ENCODE measurements around the gene PIANP. TPM values are rescaled to one million over a fixed set of nuclear protein-coding genes. Genes with fewer than 3 reads are reported as not detected.
A peak's percentile ranks its signal among the peaks of the same experiment; 100 is the strongest.
"Not testable (repeated sequence)": the region's sequence is repeated elsewhere in the genome, so short reads cannot be mapped to it uniquely, and the experiment has no call there.

Gene PIANP
- total RNA-seq, 4 donors from 2014 or later = not detected

DNA sequence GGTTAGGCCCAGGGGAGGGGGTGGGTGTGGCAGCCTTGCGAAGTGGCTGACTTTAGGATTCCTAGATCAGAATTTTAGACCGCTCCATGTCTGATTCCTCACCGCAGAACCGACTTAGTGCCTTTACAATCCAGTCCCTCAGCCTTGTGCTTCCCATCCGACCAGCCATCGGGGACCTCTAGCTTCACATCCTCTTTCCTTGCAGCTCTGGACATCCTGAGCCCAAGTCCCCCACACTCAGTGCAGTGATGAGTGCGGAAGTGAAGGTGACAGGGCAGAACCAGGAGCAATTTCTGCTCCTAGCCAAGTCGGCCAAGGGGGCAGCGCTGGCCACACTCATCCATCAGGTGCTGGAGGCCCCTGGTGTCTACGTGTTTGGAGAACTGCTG, 23.8 kb upstream of the PIANP start:
- H3K27me3 ChIP-seq = no peaks in the 10 kb centered on the region
- peak in 1 of 2 donors; percentile 3 for ATAC-seq
- H3K9me3 ChIP-seq = no peaks in the 10 kb centered on the region
- H3K4me1 ChIP-seq = peaks cover 6 to 10% of the 10 kb centered on the region in 2 donors
- in situ Hi-C loops (cut with MboI; ENCODE audit: low sequenced_read_pairs in 4 of 4) (loop anchor here in 1 of 4 donors (10.0 kb wide), 1 partner anchor 60 kb away; the partner anchor contains the start of gene ING4), intact Hi-C loops (cut with DNase I; ENCODE audit: low total_unique reads) (loop anchor here (1.0 kb wide), 2 partner anchors 29 to 127 kb away; partner anchors contain the start of genes CDCA3 and MLF2)
- peak overlapping the region; percentile 81 to 90 (median 86) for H3K27ac ChIP-seq
- TF ChIP-seq, protein P1, sequence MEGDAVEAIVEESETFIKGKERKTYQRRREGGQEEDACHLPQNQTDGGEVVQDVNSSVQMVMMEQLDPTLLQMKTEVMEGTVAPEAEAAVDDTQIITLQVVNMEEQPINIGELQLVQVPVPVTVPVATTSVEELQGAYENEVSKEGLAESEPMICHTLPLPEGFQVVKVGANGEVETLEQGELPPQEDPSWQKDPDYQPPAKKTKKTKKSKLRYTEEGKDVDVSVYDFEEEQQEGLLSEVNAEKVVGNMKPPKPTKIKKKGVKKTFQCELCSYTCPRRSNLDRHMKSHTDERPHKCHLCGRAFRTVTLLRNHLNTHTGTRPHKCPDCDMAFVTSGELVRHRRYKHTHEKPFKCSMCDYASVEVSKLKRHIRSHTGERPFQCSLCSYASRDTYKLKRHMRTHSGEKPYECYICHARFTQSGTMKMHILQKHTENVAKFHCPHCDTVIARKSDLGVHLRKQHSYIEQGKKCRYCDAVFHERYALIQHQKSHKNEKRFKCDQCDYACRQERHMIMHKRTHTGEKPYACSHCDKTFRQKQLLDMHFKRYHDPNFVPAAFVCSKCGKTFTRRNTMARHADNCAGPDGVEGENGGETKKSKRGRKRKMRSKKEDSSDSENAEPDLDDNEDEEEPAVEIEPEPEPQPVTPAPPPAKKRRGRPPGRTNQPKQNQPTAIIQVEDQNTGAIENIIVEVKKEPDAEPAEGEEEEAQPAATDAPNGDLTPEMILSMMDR (IDR thresholded peaks at IDR 0.05 in 4 of 5, conservative IDR thresholded peaks at IDR 0.05 in 1 of 5) = no peak
- TF ChIP-seq POLR2A (IDR thresholded peaks at IDR 0.05) = no peak
- peak overlapping the region; percentile 55 to 80 (median 74) for H3K4me3 ChIP-seq
- DNase-seq = peak in 1 of 2 donors; percentile 8
- peaks cover 2 to 26% of the 10 kb centered on the region in 2 donors for H3K36me3 ChIP-seq

GRCh38 chr12:6723607-6724408, 23.2 kb upstream of the PIANP start, which contains the start of gene COPS7A:
Gene COPS7A, plus strand, starts transcription at chr12:6724046. Its CDS starts 611 bp downstream, at chr12:6724657.
- no peaks in the 10 kb centered on the region for H3K9me3 ChIP-seq
- in situ Hi-C loops (cut with MboI; ENCODE audit: low sequenced_read_pairs in 4 of 4) (loop anchor here in 1 of 4 donors (10.0 kb wide), 1 partner anchor 59 kb away; the partner anchor contains the start of gene ING4), intact Hi-C loops (cut with DNase I; ENCODE audit: low total_unique reads) (loop anchor here (1.0 kb wide), 4 partner anchors 29 to 127 kb away; partner anchors contain the start of genes CDCA3, ING4, MLF2 and ZNF384)
- peaks cover 6 to 10% of the 10 kb centered on the region in 2 donors for H3K4me1 ChIP-seq
- no peaks in the 10 kb centered on the region for H3K27me3 ChIP-seq
- DNase-seq (peak; percentile 96 to 98), ATAC-seq (peak; percentile 99)
- peak within 1 kb of the TSS; percentile 55 to 80 (median 74) for H3K4me3 ChIP-seq
- peak; percentile 39 to 58 for TF ChIP-seq POLR2A (IDR thresholded peaks at IDR 0.05)
- TF ChIP-seq, protein P1 (IDR thresholded peaks at IDR 0.05 in 4 of 5, conservative IDR thresholded peaks at IDR 0.05 in 1 of 5) = no peak
- H3K36me3 ChIP-seq = peaks cover 1 to 20% of the 10 kb centered on the region in 2 donors
- peak within 1 kb of the TSS; percentile 81 to 90 (median 86) for H3K27ac ChIP-seq

DNA sequence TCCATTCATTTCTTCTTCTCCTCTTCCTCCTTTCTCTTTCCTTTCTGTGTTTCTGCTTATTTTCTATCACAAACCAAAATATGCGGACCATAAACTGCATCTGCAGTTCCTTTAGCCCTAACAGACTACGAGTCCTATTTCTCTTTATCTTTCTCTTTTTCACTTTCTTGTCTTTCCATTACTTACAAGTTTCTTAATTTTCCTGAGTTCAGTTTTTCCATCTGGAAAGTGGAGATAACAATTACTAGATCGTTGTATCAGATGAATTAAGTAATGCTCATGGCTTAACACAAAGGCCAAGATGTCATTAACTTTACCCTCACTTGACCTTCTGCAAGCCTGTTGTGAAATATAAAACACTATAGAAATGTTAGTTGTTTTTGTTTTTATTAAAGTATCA, 22.2 kb upstream of the PIANP start:
- H3K9me3 ChIP-seq = no peaks in the 10 kb centered on the region
- intact Hi-C loops (cut with DNase I; ENCODE audit: low total_unique reads) (loop anchor here (1.0 kb wide), 2 partner anchors 34 to 60 kb away; partner anchors contain the start of genes ING4 and ZNF384), in situ Hi-C loops (cut with MboI; ENCODE audit: low sequenced_read_pairs in 4 of 4) (loop anchor here in 1 of 4 donors (10.0 kb wide), 1 partner anchor 58 kb away; the partner anchor contains the start of gene ING4)
- peak overlapping the region in 1 of 4 donors; percentile 72 for H3K4me3 ChIP-seq
- peaks cover 0 to 10% of the 10 kb centered on the region in 2 donors for H3K36me3 ChIP-seq
- peaks cover 6 to 10% of the 10 kb centered on the region in 2 donors for H3K4me1 ChIP-seq
- no peaks in the 10 kb centered on the region for H3K27me3 ChIP-seq
- DNase-seq = no peak
- TF ChIP-seq, protein P1 (IDR thresholded peaks at IDR 0.05 in 4 of 5, conservative IDR thresholded peaks at IDR 0.05 in 1 of 5) = no peak
- TF ChIP-seq POLR2A (IDR thresholded peaks at IDR 0.05) = no peak
- H3K27ac ChIP-seq = no peak overlapping the region
- ATAC-seq = no peak

DNA sequence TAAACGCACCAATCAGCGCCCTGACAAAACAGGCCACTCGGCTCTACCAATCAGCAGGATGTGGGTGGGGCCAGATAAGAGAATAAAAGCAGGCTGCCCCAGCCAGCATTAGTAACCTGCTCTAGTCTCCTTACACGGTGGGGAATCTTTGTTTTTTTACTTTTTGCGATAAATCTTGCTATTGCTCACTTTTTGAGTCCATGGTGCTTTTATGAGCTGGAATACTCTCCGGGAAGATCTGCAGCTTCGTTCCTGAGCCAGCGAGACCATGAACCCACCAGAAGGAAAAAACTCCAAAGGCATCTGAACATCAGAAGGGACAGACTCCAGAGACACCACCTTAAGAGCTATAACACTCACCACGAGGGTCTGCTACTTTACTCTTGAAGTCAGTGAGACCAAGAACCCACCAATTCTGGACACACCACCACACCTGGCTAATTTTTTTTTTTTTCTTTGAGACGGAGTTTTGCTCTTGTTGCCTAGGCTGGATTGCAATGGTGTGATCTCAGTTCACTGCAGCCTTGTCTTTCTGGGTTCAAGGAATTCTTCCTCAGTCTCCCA, 16.3 kb upstream of the PIANP start:
- in situ Hi-C loops (cut with MboI; ENCODE audit: low sequenced_read_pairs in 4 of 4) = no loop called here
- no peaks in the 10 kb centered on the region for H3K9me3 ChIP-seq
- DNase-seq = no peak

DNA sequence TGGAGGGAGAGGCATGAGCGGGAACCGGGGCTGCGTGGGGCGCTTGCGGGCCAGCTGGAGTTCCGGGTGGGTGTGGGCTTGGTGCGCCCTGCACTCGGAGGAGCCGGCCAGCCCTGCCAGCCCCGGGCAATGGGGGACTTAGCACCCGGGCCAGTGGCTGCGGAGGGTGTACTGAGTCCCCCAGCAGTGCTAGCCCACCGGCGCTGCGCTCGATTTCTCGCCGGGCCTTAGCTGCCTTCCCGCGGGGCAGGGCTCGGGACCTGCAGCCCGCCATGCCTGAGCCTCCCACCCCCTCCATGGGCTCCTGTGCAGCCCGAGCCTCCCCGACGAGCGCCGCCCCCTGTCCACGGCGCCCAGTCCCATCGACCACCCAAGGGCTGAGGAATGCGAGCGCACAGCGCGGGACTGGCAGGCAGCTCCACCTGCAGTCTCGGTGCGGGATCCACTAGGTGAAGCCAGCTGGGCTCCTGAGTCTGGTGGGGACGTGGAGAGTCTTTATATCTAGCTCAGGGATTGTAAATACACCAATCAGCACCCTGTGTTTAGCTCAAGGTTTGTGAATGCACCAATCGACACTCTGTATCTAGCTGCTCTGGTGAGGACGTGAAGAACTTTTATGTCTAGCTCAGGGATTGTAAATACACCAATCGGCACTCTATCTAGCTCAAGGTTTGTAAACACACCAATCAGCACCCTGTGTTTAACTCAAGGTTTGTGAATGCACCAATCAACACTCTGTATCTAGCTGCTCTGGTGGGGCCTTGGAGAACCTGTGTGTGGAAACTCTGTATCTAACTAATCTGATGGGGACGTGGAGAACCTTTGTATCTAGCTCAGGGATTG, 15.6 kb upstream of the PIANP start:
- intact Hi-C loops (cut with DNase I; ENCODE audit: low total_unique reads); DNase-seq; H3K36me3 ChIP-seq; H3K27ac ChIP-seq; in situ Hi-C loops (cut with MboI; ENCODE audit: low sequenced_read_pairs in 4 of 4); H3K4me1 ChIP-seq; H3K9me3 ChIP-seq; ATAC-seq; H3K4me3 ChIP-seq: not testable (repeated sequence)
- peaks cover 0 to 19% (median 2%) of the 10 kb centered on the region in 3 donors for H3K27me3 ChIP-seq

More for the DNA sequence above, 16.3 kb upstream of the PIANP start:
- Histone ChIP-seq H3K4me1 (no peaks in the 10 kb centered on the region), H3K27me3 (peaks cover 0 to 18% (median 2%) of the 10 kb centered on the region in 3 donors), H3K4me3 (no peak overlapping the region), H3K27ac (no peak overlapping the region), H3K36me3 (no peaks in the 10 kb centered on the region)
- ATAC-seq = no peak
- intact Hi-C loops (cut with DNase I; ENCODE audit: low total_unique reads) = no loop called here
- no peak for TF ChIP-seq POLR2A (IDR thresholded peaks at IDR 0.05)
- TF ChIP-seq, protein P1 (IDR thresholded peaks at IDR 0.05 in 4 of 5, conservative IDR thresholded peaks at IDR 0.05 in 1 of 5) = no peak
